Effector memory CD4-positive, alpha-beta T cell (primary cell): Measurements from ENCODE around the gene SPATA17.

ENCODE experiments used
- DNase-seq, 3 donors: peaks; one replicate each; pipeline ENCODE4 v3.0.0-alpha.2; 2020
- H3K27ac ChIP-seq: 2 replicates; pipeline ENCODE4 v1.7.0; 2013; ENCODE audit warnings: mild to moderate bottlenecking, low read length, moderate library complexity; ENCODE audit not compliant: insufficient read depth, poor library complexity, severe bottlenecking
- H3K27me3 ChIP-seq: replicated peaks from 2 replicates; pipeline ENCODE4 v1.7.0; 2013; ENCODE audit warnings: mild to moderate bottlenecking, low read length; ENCODE audit not compliant: insufficient read depth, control insufficient read depth, poor library complexity, severe bottlenecking
- H3K36me3 ChIP-seq: 2 replicates; pipeline ENCODE4 v1.7.0; 2013; ENCODE audit warnings: mild to moderate bottlenecking, low read length, moderate library complexity; ENCODE audit not compliant: control insufficient read depth, insufficient read depth
- H3K4me1 ChIP-seq: 2 replicates; pipeline ENCODE4 v1.7.0; 2013; ENCODE audit warnings: low read length, mild to moderate bottlenecking; ENCODE audit not compliant: control insufficient read depth, insufficient read depth, poor library complexity, severe bottlenecking
- H3K4me3 ChIP-seq: 2 replicates; pipeline ENCODE4 v1.7.0; 2013; ENCODE audit warnings: low read length, low read depth, mild to moderate bottlenecking; ENCODE audit not compliant: insufficient read depth, poor library complexity, severe bottlenecking
- H3K9me3 ChIP-seq: 2 replicates; pipeline ENCODE4 v1.7.0; 2013; ENCODE audit warnings: mild to moderate bottlenecking, low read length, moderate library complexity; ENCODE audit not compliant: control insufficient read depth

Gene SPATA17

GRCh38 chr1:217895841-217896240 lies 264.7 kb downstream of the SPATA17 start:
- no peak overlapping the region for H3K27ac ChIP-seq
- no peaks in the 10 kb centered on the region for H3K36me3 ChIP-seq
- no peak overlapping the region for H3K4me3 ChIP-seq
- H3K9me3 ChIP-seq, result no peaks in the 10 kb centered on the region
- H3K4me1 ChIP-seq, result no peaks in the 10 kb centered on the region
- no peak for DNase-seq
- no peaks in the 10 kb centered on the region for H3K27me3 ChIP-seq

DNA sequence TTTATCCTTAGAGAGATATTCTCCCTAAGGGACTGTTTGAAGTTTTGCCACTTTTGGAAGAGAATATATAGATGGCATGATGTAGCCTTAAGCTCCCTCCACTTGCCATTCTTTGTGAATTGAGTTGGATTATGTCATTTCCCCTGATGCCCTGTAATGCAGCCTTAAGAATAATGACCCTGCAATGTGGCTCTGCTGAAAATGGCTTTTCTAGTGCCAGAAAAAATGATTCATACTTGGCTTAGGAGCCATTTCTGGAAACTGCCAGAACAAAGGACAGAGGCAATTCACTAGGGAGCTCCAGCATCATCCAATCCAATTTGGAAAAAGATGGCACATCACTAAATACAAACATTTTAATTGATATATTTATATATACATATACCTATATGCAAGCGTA lies 265.3 kb downstream of the SPATA17 start:
- Histone ChIP-seq H3K4me3 (no peak overlapping the region), H3K4me1 (no peaks in the 10 kb centered on the region), H3K27ac (no peak overlapping the region), H3K36me3 (no peaks in the 10 kb centered on the region), H3K9me3 (no peaks in the 10 kb centered on the region), H3K27me3 (no peaks in the 10 kb centered on the region)
- no peak for DNase-seq

GRCh38 chr1:217897100-217897499 lies 266.0 kb downstream of the SPATA17 start:
- no peaks in the 10 kb centered on the region for H3K4me1 ChIP-seq
- H3K36me3 ChIP-seq, result no peaks in the 10 kb centered on the region
- DNase-seq, result no peak
- no peaks in the 10 kb centered on the region for H3K27me3 ChIP-seq
- no peak overlapping the region for H3K27ac ChIP-seq
- no peaks in the 10 kb centered on the region for H3K9me3 ChIP-seq
- no peak overlapping the region for H3K4me3 ChIP-seq

- Histone ChIP-seq H3K4me1 (no peaks in the 10 kb centered on the region), H3K9me3 (no peaks in the 10 kb centered on the region), H3K27me3 (no peaks in the 10 kb centered on the region), H3K27ac (no peak overlapping the region), H3K4me3 (no peak overlapping the region), H3K36me3 (no peaks in the 10 kb centered on the region)
- no peak for DNase-seq
Measured at GRCh38 chr1:217899614-217900013, 268.5 kb downstream of the SPATA17 start.

DNA sequence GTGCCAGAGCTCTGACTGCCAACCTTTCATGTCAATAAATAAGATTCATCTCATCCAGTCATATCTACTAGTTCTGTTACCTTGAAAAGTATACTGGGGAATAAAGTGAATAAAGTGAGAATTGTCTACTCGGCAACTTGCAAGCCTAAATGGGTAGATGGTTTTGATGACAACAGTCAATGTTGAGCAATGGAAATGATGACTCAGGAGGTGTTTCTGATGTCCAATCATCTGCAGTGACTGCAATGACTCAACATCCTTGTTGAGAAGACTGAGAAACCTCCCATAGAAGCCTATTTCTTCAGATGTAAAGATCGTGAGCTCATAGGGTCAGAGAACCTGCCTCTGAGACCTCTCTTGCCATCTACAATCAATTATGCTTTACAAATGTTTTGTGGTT lies 276.4 kb downstream of the SPATA17 start:
- H3K36me3 ChIP-seq, result no peaks in the 10 kb centered on the region
- no peak overlapping the region for H3K27ac ChIP-seq
- H3K4me1 ChIP-seq, result no peaks in the 10 kb centered on the region
- H3K9me3 ChIP-seq, result no peaks in the 10 kb centered on the region
- H3K27me3 ChIP-seq, result no peaks in the 10 kb centered on the region
- no peak for DNase-seq
- no peak overlapping the region for H3K4me3 ChIP-seq

- Histone ChIP-seq H3K27ac (no peak overlapping the region), H3K4me1 (no peaks in the 10 kb centered on the region), H3K4me3 (no peak overlapping the region), H3K36me3 (no peaks in the 10 kb centered on the region), H3K27me3 (no peaks in the 10 kb centered on the region), H3K9me3 (no peaks in the 10 kb centered on the region)
- DNase-seq, result no peak
Measured at GRCh38 chr1:217910203-217910602, 279.1 kb downstream of the SPATA17 start.

DNA sequence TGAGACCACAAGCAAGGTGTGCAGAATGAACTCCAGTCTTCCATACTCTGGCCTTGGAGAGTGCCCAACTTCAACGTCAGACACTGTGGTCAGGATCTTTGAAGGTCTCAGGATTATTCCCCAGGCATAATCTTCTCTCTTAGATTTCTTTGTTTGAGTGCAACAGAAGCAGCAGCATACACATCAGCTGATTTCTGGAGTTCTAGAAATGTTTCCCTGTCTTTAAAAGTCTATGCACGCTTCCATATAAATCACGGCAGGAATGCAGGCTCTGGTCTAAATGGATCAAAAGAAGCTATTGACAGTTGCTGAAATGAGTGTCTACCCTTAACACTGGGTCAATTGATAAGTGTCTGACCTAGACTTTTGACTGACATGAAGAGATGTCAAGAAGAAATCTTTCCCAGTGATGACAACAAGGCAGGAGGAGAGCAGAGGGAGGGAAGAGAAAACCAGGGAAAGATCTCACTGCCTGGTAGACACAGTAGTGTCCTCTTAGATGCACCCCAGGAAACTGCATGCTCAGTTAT lies 279.7 kb downstream of the SPATA17 start:
- no peaks in the 10 kb centered on the region for H3K4me1 ChIP-seq
- H3K36me3 ChIP-seq, result no peaks in the 10 kb centered on the region
- DNase-seq, result no peak
- no peaks in the 10 kb centered on the region for H3K27me3 ChIP-seq
- H3K9me3 ChIP-seq, result no peaks in the 10 kb centered on the region
- no peak overlapping the region for H3K4me3 ChIP-seq
- no peak overlapping the region for H3K27ac ChIP-seq

GRCh38 chr1:217911908-217912307 lies 280.8 kb downstream of the SPATA17 start:
- Histone ChIP-seq H3K27ac (no peak overlapping the region), H3K4me3 (no peak overlapping the region), H3K9me3 (no peaks in the 10 kb centered on the region), H3K27me3 (no peaks in the 10 kb centered on the region), H3K4me1 (no peaks in the 10 kb centered on the region), H3K36me3 (no peaks in the 10 kb centered on the region)
- DNase-seq, result no peak

- Histone ChIP-seq H3K36me3 (no peaks in the 10 kb centered on the region), H3K4me1 (no peaks in the 10 kb centered on the region), H3K27ac (no peak overlapping the region), H3K9me3 (no peaks in the 10 kb centered on the region), H3K27me3 (no peaks in the 10 kb centered on the region), H3K4me3 (no peak overlapping the region)
- DNase-seq, result no peak
Measured at GRCh38 chr1:217917281-217917887, 286.2 kb downstream of the SPATA17 start.

DNA sequence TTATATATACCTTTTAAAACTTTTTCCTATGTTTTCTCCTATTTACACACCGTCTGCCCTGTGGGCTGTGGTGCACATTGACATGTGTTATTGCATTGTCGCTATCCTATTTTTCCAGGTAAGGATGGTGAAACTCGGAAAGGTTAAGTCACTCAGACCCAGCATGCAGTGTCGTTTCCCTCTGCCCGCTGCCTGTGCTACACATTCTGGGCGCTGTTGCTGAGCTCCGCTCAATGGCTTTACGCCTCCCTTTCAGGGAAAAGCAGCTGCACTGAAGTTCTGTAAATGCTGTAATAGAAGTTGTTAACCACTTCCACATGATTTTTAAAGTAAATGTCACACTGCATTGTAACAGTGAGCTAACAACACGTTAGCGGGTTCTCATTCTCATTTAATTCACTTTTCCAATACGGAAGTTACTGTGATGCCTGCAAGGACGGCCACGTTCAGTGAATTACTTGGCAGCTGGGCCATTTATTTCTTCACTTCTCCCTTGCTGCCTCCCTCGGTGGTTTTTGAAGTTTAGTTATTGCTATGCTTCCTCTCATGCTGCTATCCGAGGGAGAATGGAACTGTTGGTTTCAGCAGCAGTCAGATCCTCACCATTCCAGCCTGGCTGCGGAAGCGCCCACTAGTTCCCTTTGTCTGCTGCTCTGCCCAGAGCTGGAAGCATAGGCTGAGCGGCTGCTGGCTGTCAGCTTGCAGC lies 288.7 kb downstream of the SPATA17 start:
- Histone ChIP-seq H3K9me3 (no peaks in the 10 kb centered on the region), H3K27ac (no peak overlapping the region), H3K4me1 (no peaks in the 10 kb centered on the region), H3K36me3 (no peaks in the 10 kb centered on the region), H3K4me3 (no peak overlapping the region), H3K27me3 (no peaks in the 10 kb centered on the region)
- DNase-seq, result no peak
